A673 (cell line): ENCODE measurements around the gene VAV2.

Experiments
- CTCF ChIP-seq: fragments of 300-800, 200-600 bp; sonication (generic); conservative IDR thresholded peaks from 2 replicates; pipeline ENCODE4 v1.5.1; 2017; ENCODE audit warnings: low read depth, mild to moderate bottlenecking, antibody characterized with exemption, low read length, moderate library complexity, mixed read lengths
- EZH2 ChIP-seq: fragments of 200-600 bp; sonication (generic); IDR thresholded peaks from 2 replicates; pipeline ENCODE4 v1.6.1; 2017; ENCODE audit warnings: borderline replicate concordance, low read depth, mild to moderate bottlenecking, mixed read lengths, antibody characterized with exemption, low read length; ENCODE audit not compliant: poor library complexity, severe bottlenecking

- TF ChIP-seq CTCF (no peak), EZH2 (no peak)
Observed at GRCh38 chr9:133851693-133852092, 140.4 kb downstream of the VAV2 start.
